GM11168 (cell line): Measurements from ENCODE around the gene TMOD2.

ENCODE experiments used
- in situ Hi-C: fragments of 300-500 bp; cut with MboI; formaldehyde crosslinking; loops from one replicate; pipeline ENCODE4 v1.12.0; 2022; ENCODE audit warnings: low sequenced_read_pairs; ENCODE audit not compliant: unreplicated experiment

TMOD2 gene

DNA sequence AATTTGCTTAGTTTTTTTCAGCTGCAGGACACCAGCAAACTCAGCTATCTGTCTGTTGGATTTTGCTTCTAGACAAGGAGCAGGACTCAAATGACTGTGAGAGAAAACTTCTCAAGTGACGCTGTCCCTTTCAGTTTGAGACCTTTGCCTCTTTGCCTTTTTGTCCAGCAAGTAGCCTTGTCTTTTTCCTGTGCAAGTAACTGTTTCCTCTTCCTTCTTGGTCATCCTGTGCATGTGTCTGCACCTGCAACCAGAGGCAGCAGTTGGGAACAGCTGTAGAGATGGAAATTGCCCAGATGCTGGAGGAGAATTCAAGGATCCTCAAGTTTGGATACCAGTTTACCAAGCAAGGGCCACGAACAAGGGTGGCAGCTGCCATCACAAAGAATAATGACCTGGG lies 54.7 kb downstream of the TMOD2 start:
- in situ Hi-C loops, result no loop called here

DNA sequence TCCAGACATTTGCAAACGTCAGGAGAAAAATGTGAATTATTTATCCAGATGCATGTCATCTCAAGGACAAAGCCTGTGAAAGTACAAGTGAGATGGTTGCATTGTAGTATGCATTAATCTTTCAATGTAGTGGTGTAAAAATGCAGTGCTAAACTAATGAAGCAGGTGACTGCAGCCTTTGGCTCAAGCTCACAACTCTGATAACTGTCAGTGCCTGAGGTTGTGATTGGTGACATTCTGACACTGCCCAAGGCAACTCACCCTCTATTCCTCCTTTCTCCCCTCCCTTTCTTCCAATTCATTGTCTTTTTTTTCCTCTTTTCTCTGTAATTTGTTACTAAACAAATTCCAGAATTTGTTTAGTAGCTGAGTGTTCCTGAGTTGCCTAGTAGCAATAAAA lies 58.1 kb downstream of the TMOD2 start:
- in situ Hi-C loops, result no loop called here

DNA sequence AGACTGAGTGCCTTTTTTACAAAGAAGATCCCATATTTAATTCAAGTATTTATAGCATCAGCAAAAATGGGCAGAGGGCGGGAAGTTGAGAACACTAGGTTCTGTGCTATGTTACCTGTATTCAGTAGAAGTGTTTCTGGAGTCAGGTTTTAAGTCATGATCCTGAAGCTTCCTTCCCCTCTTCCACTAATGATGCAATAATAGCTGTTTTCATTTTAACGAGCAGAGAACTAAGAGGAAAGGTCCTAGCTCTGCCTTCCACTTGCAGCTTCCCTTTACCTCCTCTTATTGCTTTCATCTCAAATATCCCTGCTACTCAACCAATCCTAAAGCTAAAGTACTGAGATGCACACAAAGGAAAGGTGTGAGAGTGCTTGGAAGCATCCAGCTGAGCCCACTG lies 61.2 kb downstream of the TMOD2 start:
- in situ Hi-C loops, result no loop called here

DNA sequence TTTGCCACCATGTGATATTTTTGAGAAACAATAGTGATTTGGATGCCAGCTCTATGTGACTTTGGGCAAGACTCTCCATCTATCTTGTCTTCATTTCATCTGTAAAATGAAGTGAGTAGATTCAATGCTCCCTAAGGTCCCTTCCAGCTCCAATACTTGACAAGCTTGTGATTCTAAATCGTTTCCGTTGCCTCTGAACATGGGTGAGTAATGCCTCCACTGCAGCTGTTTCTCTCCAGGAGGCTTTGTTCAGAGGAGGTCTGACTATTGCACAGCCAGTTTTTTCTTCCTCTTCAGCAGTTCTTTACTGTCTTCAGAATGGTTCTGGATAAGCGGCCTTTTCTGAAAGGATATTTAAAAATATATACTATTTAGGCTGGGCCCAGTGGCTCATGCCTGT lies 63.2 kb downstream of the TMOD2 start:
- in situ Hi-C loops, result no loop called here

DNA sequence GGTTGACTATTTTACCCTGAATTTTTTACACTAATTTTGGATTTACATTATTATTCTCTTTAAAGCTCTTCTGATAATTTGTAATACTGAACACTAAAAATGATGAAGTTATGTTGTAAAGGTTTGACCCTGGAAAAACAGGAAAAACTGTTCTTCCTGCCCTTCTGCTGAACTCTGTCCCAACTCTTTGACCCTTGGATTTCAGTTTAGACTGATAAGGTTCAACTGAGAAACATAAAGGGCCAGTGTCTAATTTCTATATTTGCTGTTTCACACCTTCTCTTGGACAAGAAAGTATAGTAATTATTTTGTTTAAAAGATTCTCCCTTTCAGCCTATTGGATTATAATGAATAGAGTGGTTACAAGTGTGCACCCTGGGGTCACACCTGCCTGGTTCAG lies 65.2 kb downstream of the TMOD2 start:
- in situ Hi-C loops, result no loop called here

DNA sequence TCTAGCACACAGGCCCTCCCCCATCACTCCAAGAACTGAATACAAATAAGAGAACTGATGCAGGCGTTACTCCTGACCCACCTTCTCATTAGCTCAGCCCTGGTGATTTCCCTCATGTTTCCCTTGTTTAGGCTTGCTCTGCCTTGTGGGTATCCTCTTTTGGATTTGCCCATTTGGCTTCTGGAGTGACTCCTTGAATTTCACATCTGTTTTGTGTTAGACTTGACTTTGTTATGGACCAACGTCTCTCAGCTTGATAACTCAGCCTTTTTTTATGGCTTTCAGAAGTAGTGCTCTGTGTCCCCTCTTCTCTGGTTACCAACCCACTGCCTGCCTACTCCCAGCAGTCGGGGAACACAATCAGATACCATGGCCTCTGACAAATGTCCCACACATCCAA lies 66.8 kb downstream of the TMOD2 start:
- in situ Hi-C loops, result no loop called here

DNA sequence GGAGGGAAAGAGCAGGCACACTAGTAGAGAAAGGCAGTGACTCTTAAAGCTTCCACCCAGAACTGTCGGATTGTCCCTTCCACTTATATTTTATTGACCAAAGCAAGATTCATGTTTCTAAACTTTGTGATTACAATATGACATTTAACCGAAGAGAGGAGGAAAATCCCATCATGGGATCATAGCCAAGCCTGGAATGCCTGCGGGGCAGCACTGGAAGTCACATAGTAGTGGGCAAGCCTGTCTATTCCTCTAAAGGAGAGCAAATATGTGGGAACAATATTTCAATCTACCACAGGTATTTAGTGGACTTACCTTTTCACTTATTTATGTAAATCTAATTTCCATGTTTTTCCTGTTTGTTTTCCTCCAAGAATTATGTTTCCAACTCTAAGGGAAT lies 74.3 kb downstream of the TMOD2 start:
- in situ Hi-C loops, result no loop called here

DNA sequence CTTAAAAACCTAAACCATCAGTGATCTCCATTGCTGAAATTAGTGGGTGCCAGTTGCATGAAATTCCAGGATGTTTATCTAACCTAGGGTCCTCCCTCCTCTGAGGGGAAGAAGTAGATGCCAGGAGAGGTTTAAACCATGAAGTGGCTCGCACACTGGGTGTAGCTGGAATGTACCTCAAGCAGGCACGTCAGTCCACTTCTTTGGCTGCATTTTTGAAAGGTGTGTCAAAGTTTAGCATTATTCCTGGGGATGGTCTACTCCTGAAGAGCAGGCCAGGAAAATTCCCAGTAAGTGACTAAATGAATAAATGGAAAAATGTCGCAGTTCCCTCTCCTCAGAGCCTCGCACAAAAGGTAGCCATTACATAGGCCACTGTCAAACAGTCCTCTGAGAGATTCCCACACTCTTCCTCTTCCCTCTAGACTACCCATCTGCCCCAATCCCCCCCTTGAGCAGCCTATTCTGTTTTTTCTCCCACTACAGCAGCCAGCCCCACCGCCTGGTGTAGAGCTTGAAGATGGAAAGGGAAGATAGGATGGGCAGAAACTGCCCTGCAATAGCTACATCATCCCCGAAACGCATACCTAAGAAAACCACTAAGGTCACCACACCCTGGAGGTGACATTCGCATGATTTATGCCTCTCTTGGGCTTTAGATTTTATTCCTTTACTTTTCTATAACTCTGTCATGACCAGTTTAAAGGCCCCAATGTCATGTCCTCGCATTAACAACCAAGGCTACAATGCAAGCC lies 77.4 kb downstream of the TMOD2 start:
- in situ Hi-C loops, result no loop called here

DNA sequence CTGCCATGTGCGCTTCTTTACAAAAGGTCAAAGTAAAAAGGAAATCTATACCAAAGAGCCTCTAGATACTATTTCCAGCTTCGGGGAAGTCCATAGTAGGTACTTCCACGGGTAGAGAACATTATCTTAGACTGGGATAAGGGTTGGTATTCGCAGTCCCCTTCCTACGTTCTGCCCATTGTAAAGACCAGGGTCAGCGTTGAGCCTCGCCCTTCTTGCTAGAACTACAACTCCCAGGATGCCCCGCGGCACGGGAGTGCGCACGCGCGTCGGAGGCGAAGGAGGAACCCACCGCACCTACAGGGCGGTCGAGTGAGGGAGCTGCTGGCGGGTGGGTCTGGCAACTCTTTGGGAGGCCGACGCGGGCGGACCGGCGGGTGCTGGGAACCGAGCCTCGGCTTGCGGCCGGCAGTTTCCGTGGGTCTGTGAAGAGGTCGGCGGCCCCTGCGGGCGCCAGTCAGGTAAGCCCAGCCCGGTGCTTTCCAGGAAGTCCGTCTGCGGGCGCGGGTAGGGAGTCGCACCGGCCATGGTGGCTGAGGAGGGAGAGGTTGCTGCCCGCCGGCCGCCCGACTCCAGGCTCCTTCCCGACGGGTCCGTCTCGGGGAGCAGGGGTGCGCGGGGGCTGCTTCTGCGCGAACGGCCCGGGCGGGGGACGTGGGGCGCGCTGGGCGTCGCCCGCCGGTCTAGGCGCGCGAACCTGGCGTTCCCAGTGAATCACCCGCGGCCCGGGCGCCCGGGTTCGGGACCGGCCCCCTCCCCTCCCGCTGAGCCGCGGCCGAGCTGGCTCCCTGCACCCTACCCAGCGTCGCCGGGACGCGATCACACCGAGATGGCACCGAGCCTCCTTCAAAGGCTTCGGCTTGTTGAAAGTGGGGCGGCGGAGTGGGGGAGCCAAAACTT lies 78.2 kb downstream of the TMOD2 start, which contains the start of gene TMOD3:
Gene TMOD3 (plus strand): TSS at position 278 of the 900 bp plus-strand sequence. CDS start 33,232 bp downstream, outside the sequence.
- in situ Hi-C loops, result no loop called here

DNA sequence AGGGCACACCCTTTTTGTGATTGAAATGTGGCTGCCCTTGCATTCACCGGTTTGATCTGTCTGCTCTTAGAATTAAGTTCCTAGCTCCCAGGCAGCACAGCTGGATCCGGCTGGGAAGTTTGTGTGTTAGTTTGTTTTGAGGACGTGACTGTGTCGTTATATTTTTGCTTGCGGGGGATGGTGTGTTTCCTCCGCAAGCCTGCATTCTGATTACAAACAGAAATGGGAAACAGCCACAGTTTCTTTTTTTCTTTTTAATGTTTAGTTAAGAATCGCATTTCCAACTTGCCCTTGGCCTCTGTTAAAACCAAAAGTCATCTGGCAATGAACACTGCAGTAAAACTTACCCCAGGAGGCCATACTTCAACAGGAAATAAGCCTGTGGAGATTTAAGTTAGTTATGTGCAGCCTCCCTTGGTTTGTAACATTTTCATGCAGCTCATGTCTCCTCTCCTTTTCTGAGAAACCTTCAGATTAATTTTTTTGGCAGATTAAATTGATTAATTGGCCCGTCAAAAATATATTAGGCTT lies 78.9 kb downstream of the TMOD2 start:
- in situ Hi-C loops, result no loop called here

DNA sequence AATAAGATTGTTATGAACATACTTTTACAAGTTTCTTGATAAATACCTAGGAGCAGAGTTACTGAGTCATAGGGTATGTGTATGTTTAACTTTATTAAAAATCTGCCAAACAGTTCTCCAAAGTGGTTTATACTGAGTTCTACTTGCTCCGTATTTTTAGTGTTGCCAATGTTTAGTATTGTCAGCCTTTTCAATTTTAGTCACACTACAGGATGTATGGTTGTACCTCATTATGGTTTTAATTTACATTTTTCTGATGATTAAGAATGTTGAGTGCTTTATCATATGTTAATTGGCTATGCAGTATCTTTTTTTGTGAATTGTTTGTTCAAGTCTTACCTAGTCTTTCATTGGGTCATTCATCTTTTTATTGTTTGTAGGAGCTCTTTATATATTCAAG lies 82.4 kb downstream of the TMOD2 start:
- in situ Hi-C loops, result no loop called here

DNA sequence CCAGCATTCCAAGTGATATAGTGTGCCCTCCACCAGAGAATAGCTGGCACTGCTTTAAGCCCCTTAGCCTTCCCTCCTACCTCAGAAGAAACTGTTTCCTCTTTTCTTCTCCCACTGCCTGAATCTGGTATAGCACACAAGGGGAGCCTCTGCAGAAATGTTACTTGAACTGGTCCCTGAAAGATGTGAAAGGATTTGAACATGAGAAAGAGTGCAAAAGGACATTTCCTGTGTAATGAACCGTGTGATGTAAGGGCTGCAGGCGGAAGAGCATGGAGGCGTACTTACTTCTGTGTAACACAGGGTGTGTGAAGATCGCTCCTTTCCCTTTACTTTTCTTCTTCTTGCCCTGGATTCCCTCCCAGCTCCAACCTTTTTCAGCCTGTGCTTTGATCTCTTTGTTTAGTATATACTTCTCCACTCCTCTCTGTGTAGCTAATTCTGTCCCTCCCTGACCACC lies 86.4 kb downstream of the TMOD2 start:
- in situ Hi-C loops, result no loop called here

DNA sequence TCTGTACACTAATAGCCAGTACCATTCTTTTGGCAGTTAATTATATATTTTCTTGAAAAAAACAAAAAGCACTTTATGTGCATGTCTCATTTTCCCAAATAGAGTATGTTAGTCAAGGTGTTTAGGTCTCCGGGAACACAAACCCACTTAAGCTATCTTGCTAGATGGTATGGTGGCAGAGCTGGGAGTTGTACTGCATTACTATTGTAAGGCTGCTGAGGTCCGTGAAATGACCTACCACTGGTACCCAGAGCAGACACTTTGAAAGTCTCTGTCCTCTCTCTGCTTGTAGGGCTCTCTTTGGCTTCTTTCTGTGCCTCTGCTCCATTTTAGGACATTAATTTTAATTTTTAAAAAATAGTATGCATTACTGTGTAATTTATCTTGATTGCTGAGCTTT lies 86.9 kb downstream of the TMOD2 start:
- in situ Hi-C loops, result no loop called here

DNA sequence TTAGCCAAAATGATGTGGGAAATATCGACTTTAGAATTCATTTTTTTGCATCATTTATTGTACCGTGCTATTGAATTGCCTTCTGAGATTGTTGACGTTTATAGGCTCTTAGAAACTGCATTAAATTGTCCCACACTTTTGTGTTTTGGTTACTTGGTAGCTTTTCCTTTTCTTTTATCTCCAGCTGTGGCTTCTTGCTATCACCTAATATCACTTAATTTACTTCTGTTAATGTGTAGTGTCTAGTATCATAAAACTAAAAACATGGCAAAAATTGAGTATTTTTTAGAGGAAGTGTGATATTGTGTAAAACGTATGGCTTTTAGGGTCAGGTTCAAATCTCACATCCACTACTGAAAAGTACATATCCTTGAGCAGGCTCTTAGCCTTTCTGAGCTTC lies 89.3 kb downstream of the TMOD2 start:
- in situ Hi-C loops, result no loop called here

DNA sequence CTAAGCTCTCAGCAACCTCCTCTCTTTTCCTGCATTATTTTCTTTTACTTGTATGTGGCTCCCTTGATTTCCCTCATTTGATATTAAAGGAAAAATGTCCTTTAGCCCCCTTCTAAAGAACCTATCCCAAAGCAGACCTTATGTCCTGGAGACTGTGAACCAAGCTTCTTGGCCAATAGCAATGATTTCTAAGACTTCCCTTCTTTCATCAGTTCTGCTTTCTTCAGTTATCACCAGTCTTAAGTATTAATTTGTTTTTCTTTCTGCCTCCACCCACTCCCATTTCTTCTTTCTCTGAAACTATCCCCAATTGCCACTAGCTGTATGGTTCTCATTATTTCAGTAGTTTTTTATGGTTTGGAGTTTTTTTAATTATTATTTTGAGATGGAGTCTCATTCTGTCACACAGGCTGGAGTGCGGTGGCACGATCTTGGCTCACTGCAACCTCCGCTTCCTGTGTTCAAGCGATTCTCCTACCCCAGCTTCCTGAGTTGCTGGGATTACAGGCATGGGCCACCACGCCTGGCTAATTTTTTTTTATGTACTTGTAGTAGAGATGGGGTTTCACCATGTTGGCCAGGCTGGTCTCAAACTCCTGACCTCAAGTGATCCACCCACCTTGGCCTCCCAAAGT lies 90.1 kb downstream of the TMOD2 start:
- in situ Hi-C loops, result no loop called here

DNA sequence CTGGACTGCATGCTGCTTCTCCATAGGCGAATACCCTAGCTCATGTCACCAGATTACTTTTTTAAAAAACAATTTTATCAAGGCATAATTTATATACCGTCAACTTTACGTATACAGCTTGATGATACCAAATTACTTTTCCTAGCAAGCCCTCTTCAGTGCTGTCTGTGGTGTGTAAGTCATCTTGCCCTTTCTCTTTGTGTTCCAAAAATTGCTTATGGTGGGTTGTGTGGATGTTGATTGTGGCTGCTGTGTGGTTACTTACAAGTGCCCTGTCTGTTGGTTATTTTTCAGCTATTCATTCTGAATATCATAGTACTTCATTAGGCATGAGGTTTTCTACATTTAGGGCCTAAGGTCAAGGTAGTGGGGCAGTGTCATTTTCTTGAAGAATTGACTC lies 90.9 kb downstream of the TMOD2 start:
- in situ Hi-C loops, result no loop called here

DNA sequence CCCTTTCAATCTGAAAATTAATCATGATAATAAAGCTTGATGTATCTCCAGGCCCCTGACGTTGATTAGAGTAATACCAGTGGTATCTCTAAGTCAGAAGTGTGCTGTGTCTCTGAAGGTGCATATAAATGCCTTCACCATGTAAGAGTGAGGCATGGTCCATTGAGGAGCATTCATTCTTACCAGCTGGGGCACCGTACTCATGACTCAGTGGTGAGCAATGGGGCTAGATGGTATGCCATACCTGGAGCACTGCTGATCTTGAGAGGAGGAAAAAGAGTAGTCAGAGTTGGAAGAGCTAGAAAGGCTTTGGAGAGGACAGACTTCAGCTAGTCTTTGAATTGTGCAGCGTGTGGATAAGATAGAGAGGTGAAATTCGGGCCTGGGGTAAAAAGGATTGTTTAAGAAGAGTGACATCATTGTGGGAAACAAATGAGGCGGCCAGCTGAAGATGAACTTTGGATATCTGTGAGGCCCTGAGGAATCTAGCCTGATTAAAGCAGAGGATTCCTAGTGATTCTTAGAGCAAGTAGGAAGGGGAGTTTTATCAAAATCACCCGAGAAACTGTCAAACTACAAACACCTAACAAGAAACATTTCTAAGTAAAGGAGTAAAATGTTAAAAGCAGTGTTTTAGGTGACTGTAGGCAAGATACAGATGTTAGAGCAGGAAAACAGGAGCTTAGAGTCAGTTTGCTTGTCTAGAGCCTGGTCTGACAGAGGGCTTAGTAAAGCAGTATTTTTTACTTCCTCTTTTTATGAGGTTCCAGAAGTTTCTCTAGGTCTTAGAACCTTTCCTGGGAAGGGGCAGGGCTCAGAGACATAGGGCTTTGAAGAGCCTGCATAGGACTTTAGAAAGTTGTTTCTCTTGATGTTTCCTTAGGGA lies 91.7 kb downstream of the TMOD2 start:
- in situ Hi-C loops, result no loop called here

DNA sequence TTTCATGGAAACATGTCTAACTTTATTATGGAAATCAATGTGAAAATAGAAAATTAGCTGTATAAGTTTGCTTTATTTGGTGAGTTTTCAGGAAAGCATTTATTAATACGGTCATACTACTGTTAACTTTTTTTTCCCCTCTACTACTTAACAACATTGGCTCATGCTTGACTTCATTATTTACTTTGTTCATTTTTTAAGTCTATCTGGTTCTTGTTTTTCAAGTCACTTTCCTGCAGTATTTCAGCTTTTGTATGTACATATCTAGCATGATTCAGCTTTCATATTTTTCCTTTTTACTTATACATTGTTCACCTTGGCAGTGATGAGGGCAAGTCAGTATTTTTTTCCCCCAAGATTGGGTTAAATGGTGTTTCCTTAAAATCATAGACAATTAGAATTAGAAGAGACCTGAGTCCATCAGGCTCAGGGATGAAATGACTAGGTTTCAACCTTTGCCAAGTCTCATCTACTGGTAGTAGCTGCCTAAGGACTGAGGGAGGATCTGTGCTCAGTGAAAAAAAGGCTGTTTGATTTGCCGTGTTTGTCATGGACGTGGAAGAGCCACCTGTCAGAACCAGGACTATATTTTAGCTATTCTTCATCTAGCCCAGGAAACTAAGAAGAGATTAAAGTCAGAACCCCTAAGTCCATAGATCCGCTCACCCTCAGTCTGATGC lies 93.5 kb downstream of the TMOD2 start:
- in situ Hi-C loops, result no loop called here

DNA sequence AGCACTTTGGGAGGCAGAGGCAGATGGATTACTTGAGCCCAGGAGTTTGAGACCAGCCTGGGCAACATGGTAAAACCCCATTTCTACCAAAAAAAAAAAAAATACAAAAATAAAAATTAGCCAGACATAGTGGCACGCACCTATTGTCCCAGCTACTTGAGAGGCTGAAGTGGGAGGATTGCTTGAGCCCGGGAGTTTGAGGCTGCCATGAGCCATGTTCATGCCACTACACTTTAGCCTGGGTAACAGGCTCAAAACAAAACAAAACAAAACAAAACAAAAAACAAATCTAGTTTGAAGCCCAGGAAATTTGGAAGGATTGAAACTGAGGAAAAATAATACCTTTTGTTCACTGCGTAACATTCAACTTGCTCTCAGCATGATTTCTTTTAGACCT lies 94.7 kb downstream of the TMOD2 start:
- in situ Hi-C loops, result no loop called here
